A549 treated with AZD9567 at 1 μM for 4 hours (cell line): ENCODE measurements around the gene YBEY. TPM values are rescaled to one million over a fixed set of nuclear protein-coding genes. Genes with fewer than 3 reads are reported as not detected.

Experiments used
- total RNA-seq: library from RNA; stranded (reverse); fragments of 200-300 nt; extraction: Qiagen RNA extraction; gene quantifications from 5 replicates; pipeline ENCODE4 v1.2.3, GENCODE V29; 2022; ENCODE audit not compliant: insufficient read depth

YBEY gene
- 10.3 to 28.5 TPM (median 27.2 TPM) in 5 replicates for total RNA-seq

GRCh38 chr21:46285761-46286647, at the start of gene YBEY:
TSS of gene YBEY (plus strand) at chr21:46286342. CDS start at chr21:46286914, 572 bp downstream.

GRCh38 chr21:46285206-46285661, 908 bp upstream of the YBEY start, which contains the start of gene MCM3AP:
TSS of gene MCM3AP (minus strand) at chr21:46285611. CDS start at chr21:46285286, 325 bp downstream.

GRCh38 chr21:46323710-46324389, 37.7 kb downstream of the YBEY start, which contains the start of the genes C21orf58 and PCNT:
TSS of gene C21orf58 (minus strand) at chr21:46323870. CDS start at chr21:46322738, 1,132 bp downstream.
TSS of gene PCNT (plus strand) at chr21:46324156. CDS start at chr21:46324229, 73 bp downstream.

Other genes starting within 250 kb of the YBEY start
- gene COL6A2, start 188.2 kb upstream of the YBEY start, total RNA-seq = 7.6 to 17.3 TPM (median 16.6 TPM) in 5 replicates
- 0.13 TPM in 1 of 5 replicates, not detected in the others for gene FTCD, start 130.8 kb upstream of the YBEY start, total RNA-seq
- 0.14 to 0.27 TPM (median 0.17 TPM) in 4 of 5 replicates, not detected in the other for gene SPATC1L, start 101.9 kb upstream of the YBEY start, total RNA-seq
- gene LSS, start 57.6 kb upstream of the YBEY start, total RNA-seq = 12.2 to 17.1 TPM (median 16.1 TPM) in 5 replicates
- 32.7 to 41.1 TPM (median 39.1 TPM) in 5 replicates for gene MCM3AP, start 731 bp upstream of the YBEY start, total RNA-seq
- 4.5 to 6.4 TPM (median 5.7 TPM) in 5 replicates for gene C21orf58, start 37.5 kb downstream of the YBEY start, total RNA-seq
- 10.2 to 16.2 TPM (median 14.2 TPM) in 5 replicates for gene PCNT, start 37.8 kb downstream of the YBEY start, total RNA-seq
- 10.3 to 15.5 TPM (median 13.7 TPM) in 5 replicates for gene DIP2A, start 172.5 kb downstream of the YBEY start, total RNA-seq